IMR-90 (cell line): ENCODE results near the gene RBFOX1. TPM values are rescaled to one million over a fixed set of nuclear protein-coding genes. Genes with fewer than 3 reads are reported as not detected.

Experiments
- ATAC-seq: fragments of 200-7000 bp; cut with Tn5 transposase; 2 replicates; pipeline ENCODE4 v1.9.1; 2020; ENCODE audit warnings: low read depth, mild to moderate bottlenecking, moderate library complexity
- BruUV-seq: library from RNA; stranded (reverse); fragments of 400-500 nt; replicated peaks from 2 replicates; lab custom pipeline; 2021; lab: Mats Ljungman, UMichigan
- CTCF ChIA-PET: fragments of 300-600 bp; formaldehyde crosslinking; extraction: SDS; loops from one replicate; lab custom pipeline; 2021; ENCODE audit warnings: antibody characterized with exemption; lab: Yijun Ruan, JAX
- POLR2A ChIA-PET: fragments of 300-600 bp; sonication (Branson Sonifier 250); formaldehyde crosslinking; loops from one replicate; lab custom pipeline; 2022; ENCODE audit warnings: antibody characterized with exemption; ENCODE audit not compliant: unreplicated experiment; lab: Charles Lee
- DNase-seq: peaks from one replicate; pipeline ENCODE4 v3.0.0; 2013
- H2AFZ ChIP-seq: replicated peaks from 2 replicates; pipeline ENCODE3; 2013; ENCODE audit warnings: low read length, mild to moderate bottlenecking; ENCODE audit not compliant: poor library complexity
- H2AK5ac ChIP-seq: 2 replicates; pipeline ENCODE4 v1.6.1; 2013; ENCODE audit warnings: low read depth, low read length, inconsistent platforms
- H2AK9ac ChIP-seq: replicated peaks from 2 replicates; pipeline ENCODE3; 2013; ENCODE audit warnings: mild to moderate bottlenecking, low read depth, low read length, moderate library complexity; ENCODE audit not compliant: poor library complexity
- H2BK120ac ChIP-seq: 2 replicates; pipeline ENCODE4 v1.6.1; 2013; ENCODE audit warnings: low read depth, low read length, inconsistent platforms
- H2BK15ac ChIP-seq: 3 replicates; pipeline ENCODE4 v1.6.1; 2013; ENCODE audit warnings: low read depth, low read length, inconsistent platforms
- H2BK20ac ChIP-seq: 2 replicates; pipeline ENCODE4 v1.6.1; 2013; ENCODE audit warnings: low read depth, mild to moderate bottlenecking, inconsistent platforms, low read length, moderate library complexity
- H2BK5ac ChIP-seq: 2 replicates; pipeline ENCODE4 v1.6.1; 2013; ENCODE audit warnings: mild to moderate bottlenecking, low read depth, low read length, inconsistent platforms; ENCODE audit not compliant: poor library complexity, severe bottlenecking
- H3K14ac ChIP-seq: replicated peaks from 2 replicates; pipeline ENCODE4 v1.6.1; 2013; ENCODE audit warnings: low read depth, low read length, inconsistent platforms
- H3K18ac ChIP-seq: 2 replicates; pipeline ENCODE4 v1.6.1; 2013; ENCODE audit warnings: low read depth, low read length, control low read depth
- H3K23ac ChIP-seq: 2 replicates; pipeline ENCODE4 v1.6.1; 2013; ENCODE audit warnings: low read depth, low read length, inconsistent platforms
- H3K27ac ChIP-seq: 2 replicates; pipeline ENCODE4 v1.5.1; 2013; ENCODE audit warnings: mild to moderate bottlenecking, control low read depth, low read length; ENCODE audit not compliant: insufficient read depth
- H3K27me3 ChIP-seq: 2 replicates; pipeline ENCODE4 v1.6.1; 2013; ENCODE audit warnings: low read length; ENCODE audit not compliant: control insufficient read depth, insufficient read depth
- H3K36me3 ChIP-seq: 2 replicates; pipeline ENCODE4 v1.6.1; 2013; ENCODE audit warnings: low read length, mixed read lengths; ENCODE audit not compliant: control insufficient read depth, insufficient read depth
- H3K4ac ChIP-seq: 2 replicates; pipeline ENCODE4 v1.6.1; 2013; ENCODE audit warnings: low read depth, low read length, inconsistent platforms
- H3K4me1 ChIP-seq: 2 replicates; pipeline ENCODE4 v1.6.1; 2013; ENCODE audit warnings: low read length, mixed read lengths; ENCODE audit not compliant: control insufficient read depth, insufficient read depth
- H3K4me2 ChIP-seq: 2 replicates; pipeline ENCODE4 v1.6.1; 2013; ENCODE audit warnings: low read depth, mild to moderate bottlenecking, control low read depth, low read length, moderate library complexity
- H3K4me3 ChIP-seq: 2 replicates; pipeline ENCODE4 v1.5.1; 2013; ENCODE audit warnings: low read depth, mild to moderate bottlenecking, control low read depth, low read length, moderate library complexity; ENCODE audit not compliant: insufficient read depth
- H3K56ac ChIP-seq: 2 replicates; pipeline ENCODE4 v1.6.1; 2013; ENCODE audit warnings: low read length, inconsistent platforms; ENCODE audit not compliant: insufficient read depth; ENCODE audit errors: extremely low read depth
- H3K79me1 ChIP-seq, 2 experiments: 2 replicates each; pipeline ENCODE4 v1.6.1; 2013; ENCODE audit warnings: low read length in 2 of 2, inconsistent platforms in 1 of 2, low read depth in 1 of 2
- H3K9ac ChIP-seq: 2 replicates; pipeline ENCODE4 v1.6.1; 2013; ENCODE audit warnings: low read depth, low read length, control low read depth
- H3K9me1 ChIP-seq: 2 replicates; pipeline ENCODE4 v1.6.1; 2013; ENCODE audit warnings: low read length, inconsistent platforms; ENCODE audit not compliant: insufficient read depth
- H3K9me3 ChIP-seq: 2 replicates; pipeline ENCODE4 v1.6.1; 2013; ENCODE audit warnings: low read length; ENCODE audit not compliant: control insufficient read depth, insufficient read depth
- H4K20me1 ChIP-seq: 2 replicates; pipeline ENCODE4 v1.6.1; 2013; ENCODE audit warnings: low read length, inconsistent platforms; ENCODE audit not compliant: insufficient read depth
- H4K5ac ChIP-seq: 2 replicates; pipeline ENCODE4 v1.6.1; 2013; ENCODE audit warnings: mild to moderate bottlenecking, low read depth, low read length, control low read depth
- H4K8ac ChIP-seq, 2 experiments: 2 replicates each; pipeline ENCODE4 v1.6.1; 2013; ENCODE audit warnings: low read depth in 2 of 2, low read length in 2 of 2, control low read depth in 1 of 2, inconsistent platforms in 1 of 2
- H4K91ac ChIP-seq: 2 replicates; pipeline ENCODE4 v1.6.1; 2013; ENCODE audit warnings: low read depth, low read length, inconsistent platforms; ENCODE audit not compliant: insufficient read depth
- BHLHE40 ChIP-seq: fragments of 150-350 bp; IDR thresholded peaks from 2 replicates; pipeline ENCODE4 v1.6.1; 2016; ENCODE audit warnings: mild to moderate bottlenecking, low read depth, low read length
- CEBPB ChIP-seq: IDR thresholded peaks from 2 replicates; pipeline ENCODE4 v1.6.1; 2012; ENCODE audit warnings: low read depth, low read length, improper control_type of control experiment
- CHD1 ChIP-seq: IDR thresholded peaks from 2 replicates; pipeline ENCODE4 v1.6.1; 2012; ENCODE audit warnings: low read depth, low read length, improper control_type of control experiment
- FOS ChIP-seq: fragments of 150-350 bp; IDR thresholded peaks from 2 replicates; pipeline ENCODE4 v1.6.1; 2016; ENCODE audit warnings: low read depth, low read length
- MAFK ChIP-seq: IDR thresholded peaks from 2 replicates; pipeline ENCODE4 v1.6.1; 2012; ENCODE audit warnings: low read depth, low read length, improper control_type of control experiment
- MAZ ChIP-seq: IDR thresholded peaks from 2 replicates; pipeline ENCODE4 v1.6.1; 2012; ENCODE audit warnings: low read depth, mild to moderate bottlenecking, low read length, improper control_type of control experiment, moderate library complexity, borderline replicate concordance
- MXI1 ChIP-seq: IDR thresholded peaks from 2 replicates; pipeline ENCODE4 v1.6.1; 2012; ENCODE audit warnings: low read depth, mild to moderate bottlenecking, low read length, moderate library complexity, borderline replicate concordance
- NFE2L2 ChIP-seq: fragments of 150-350 bp; IDR thresholded peaks from 2 replicates; pipeline ENCODE4 v1.6.1; 2016; ENCODE audit warnings: low read depth, mild to moderate bottlenecking, low read length
- POLR2A ChIP-seq: IDR thresholded peaks from 2 replicates; pipeline ENCODE4 v1.6.1; 2012; ENCODE audit warnings: mild to moderate bottlenecking, low read depth, low read length
- RAD21 ChIP-seq: IDR thresholded peaks from 2 replicates; pipeline ENCODE4 v1.6.1; 2012; ENCODE audit warnings: low read length, improper control_type of control experiment
- RCOR1 ChIP-seq: IDR thresholded peaks from 2 replicates; pipeline ENCODE4 v1.6.1; 2012; ENCODE audit warnings: mild to moderate bottlenecking, low read length, improper control_type of control experiment; ENCODE audit not compliant: insufficient replicate concordance
- RFX5 ChIP-seq: IDR thresholded peaks from 2 replicates; pipeline ENCODE4 v1.8.0; 2012; ENCODE audit warnings: low read depth, mild to moderate bottlenecking, low read length, moderate library complexity
- SMC3 ChIP-seq: fragments of 150-350 bp; IDR thresholded peaks from 2 replicates; pipeline ENCODE4 v1.6.1; 2016; ENCODE audit warnings: low read depth, mild to moderate bottlenecking, antibody characterized with exemption, low read length, moderate library complexity
- WGBS, 2 experiments: methylation state at CpG; one replicate each; pipeline versions ENCODE4 v1.1.5 to v1.1.7; 2013; ENCODE audit warnings: missing lambda C conversion rate in 2 of 2; ENCODE audit not compliant: insufficient read length in 1 of 2; ENCODE audit errors: extremely low coverage in 2 of 2; 5-methylcytosine and 5-hydroxymethylcytosine counted together
- dilution Hi-C: fragments of 300-500 bp; cut with HindIII; formaldehyde crosslinking; loops from one replicate; pipeline ENCODE4 v1.14.3; 2018; ENCODE audit warnings: low sequenced_read_pairs; ENCODE audit not compliant: unreplicated experiment
- in situ Hi-C: fragments of 300-500 bp; cut with MboI; formaldehyde crosslinking; loops from 3 replicates; pipeline ENCODE4 v1.14.3; 2019; ENCODE audit warnings: low sequenced_read_pairs, inconsistent platforms, mixed read lengths
- intact Hi-C: fragments of 100-400 bp; cut with micrococcal nuclease; formaldehyde crosslinking; loops from 2 replicates; pipeline ENCODE4 v1.10.0; 2022
- polyA plus RNA-seq, 3 experiments: library from polyadenylated mRNA; depleted of rRNA; stranded (reverse); fragments of >200 nt; gene quantifications; 2 replicates each; pipeline ENCODE4 v1.2.3, GENCODE V29; 2012; ENCODE audit warnings: low replicate concordance in 1 of 3
- total RNA-seq: library from RNA; depleted of rRNA; stranded (reverse); fragments of >200 nt; gene quantifications from 2 replicates; pipeline ENCODE4 v1.2.3, GENCODE V29; 2012
- TF ChIP-seq, protein P1 (sequence below): conservative IDR thresholded peaks from 2 replicates; pipeline ENCODE4 v1.5.1; 2012; ENCODE audit warnings: mild to moderate bottlenecking, low read depth, low read length, improper control_type of control experiment
- TF ChIP-seq, protein P2 (sequence below): fragments of 150-350 bp; IDR thresholded peaks from 2 replicates; pipeline ENCODE4 v1.6.1; 2016; ENCODE audit warnings: low read depth, mild to moderate bottlenecking, low read length, moderate library complexity, borderline replicate concordance
- TF ChIP-seq, protein P3 (sequence below): fragments of 150-350 bp; IDR thresholded peaks from 2 replicates; pipeline ENCODE4 v1.6.1; 2017; ENCODE audit warnings: mild to moderate bottlenecking, antibody characterized with exemption, low read length, low read depth

Gene RBFOX1
- total and polyA plus RNA-seq, 2 of the 4 experiments (the other 2 are of a cell fraction): not detected

DNA sequence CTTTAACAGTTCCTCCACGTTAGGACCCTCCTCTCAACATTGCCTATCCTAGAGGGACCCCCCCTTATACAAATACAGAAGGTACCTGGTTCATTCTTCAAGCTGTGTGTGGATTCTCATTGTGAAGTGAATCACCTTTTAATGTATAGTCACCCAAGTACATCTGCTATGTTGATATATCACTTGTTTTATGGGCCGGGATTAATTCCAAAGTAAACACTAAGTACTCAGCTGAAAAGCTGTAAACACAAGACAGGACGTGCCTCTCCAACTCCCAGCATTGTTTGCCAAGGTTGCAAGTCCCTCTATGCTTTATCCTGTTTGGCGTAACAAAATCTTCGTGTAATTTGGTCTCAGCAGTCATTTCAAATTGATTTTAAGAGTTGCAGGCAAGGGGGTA lies 123.6 kb downstream of the RBFOX1 start:
- H4K20me1 ChIP-seq: no peaks in the 10 kb centered on the region
- H3K9me1 ChIP-seq: no peaks in the 10 kb centered on the region
- ATAC-seq (no peak), DNase-seq (no peak)
- intact Hi-C loops: no loop called here
- no peak overlapping the region for H4K5ac ChIP-seq
- H3K79me1 ChIP-seq: no peaks in the 10 kb centered on the region
- no peak overlapping the region for H2AK5ac ChIP-seq
- no peak overlapping the region for H2AK9ac ChIP-seq
- WGBS, 2 experiments: 0% methylated on average over 1 of the region's 5 CpGs; no CpG with 5 or more reads in 1 of the 2 experiments
- H3K4me1 ChIP-seq: no peaks in the 10 kb centered on the region
- H2AFZ ChIP-seq: no peak overlapping the region
- no peak overlapping the region for H3K23ac ChIP-seq
- H4K91ac ChIP-seq: no peak overlapping the region
- no peak overlapping the region for H3K56ac ChIP-seq
- H3K4me3 ChIP-seq: no peak overlapping the region
- H3K4ac ChIP-seq: no peak overlapping the region
- no peak overlapping the region for H3K14ac ChIP-seq
- H3K36me3 ChIP-seq: no peaks in the 10 kb centered on the region
- CTCF ChIA-PET: no interaction called here
- H3K9ac ChIP-seq: no peak overlapping the region
- H4K8ac ChIP-seq: no peak overlapping the region
- dilution Hi-C loops: no loop called here
- H2BK15ac ChIP-seq: no peak overlapping the region
- H2BK120ac ChIP-seq: no peak overlapping the region
- BruUV-seq: no TSS peak
- in situ Hi-C loops: no loop called here
- H2BK20ac ChIP-seq: no peak overlapping the region
- no peaks in the 10 kb centered on the region for H3K27me3 ChIP-seq
- H3K27ac ChIP-seq: no peak overlapping the region
- POLR2A ChIA-PET: no interaction called here
- H3K9me3 ChIP-seq: peaks cover 5% of the 10 kb centered on the region
- TF ChIP-seq RCOR1 (no peak), RAD21 (no peak), RFX5 (no peak), NFE2L2 (no peak), MAZ (no peak), BHLHE40 (no peak), FOS (no peak), SMC3 (no peak), MXI1 (no peak), CEBPB (no peak), MAFK (no peak), POLR2A (no peak), CHD1 (no peak)
- TF ChIP-seq, protein P1, sequence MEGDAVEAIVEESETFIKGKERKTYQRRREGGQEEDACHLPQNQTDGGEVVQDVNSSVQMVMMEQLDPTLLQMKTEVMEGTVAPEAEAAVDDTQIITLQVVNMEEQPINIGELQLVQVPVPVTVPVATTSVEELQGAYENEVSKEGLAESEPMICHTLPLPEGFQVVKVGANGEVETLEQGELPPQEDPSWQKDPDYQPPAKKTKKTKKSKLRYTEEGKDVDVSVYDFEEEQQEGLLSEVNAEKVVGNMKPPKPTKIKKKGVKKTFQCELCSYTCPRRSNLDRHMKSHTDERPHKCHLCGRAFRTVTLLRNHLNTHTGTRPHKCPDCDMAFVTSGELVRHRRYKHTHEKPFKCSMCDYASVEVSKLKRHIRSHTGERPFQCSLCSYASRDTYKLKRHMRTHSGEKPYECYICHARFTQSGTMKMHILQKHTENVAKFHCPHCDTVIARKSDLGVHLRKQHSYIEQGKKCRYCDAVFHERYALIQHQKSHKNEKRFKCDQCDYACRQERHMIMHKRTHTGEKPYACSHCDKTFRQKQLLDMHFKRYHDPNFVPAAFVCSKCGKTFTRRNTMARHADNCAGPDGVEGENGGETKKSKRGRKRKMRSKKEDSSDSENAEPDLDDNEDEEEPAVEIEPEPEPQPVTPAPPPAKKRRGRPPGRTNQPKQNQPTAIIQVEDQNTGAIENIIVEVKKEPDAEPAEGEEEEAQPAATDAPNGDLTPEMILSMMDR: no peak
- TF ChIP-seq, protein P2, sequence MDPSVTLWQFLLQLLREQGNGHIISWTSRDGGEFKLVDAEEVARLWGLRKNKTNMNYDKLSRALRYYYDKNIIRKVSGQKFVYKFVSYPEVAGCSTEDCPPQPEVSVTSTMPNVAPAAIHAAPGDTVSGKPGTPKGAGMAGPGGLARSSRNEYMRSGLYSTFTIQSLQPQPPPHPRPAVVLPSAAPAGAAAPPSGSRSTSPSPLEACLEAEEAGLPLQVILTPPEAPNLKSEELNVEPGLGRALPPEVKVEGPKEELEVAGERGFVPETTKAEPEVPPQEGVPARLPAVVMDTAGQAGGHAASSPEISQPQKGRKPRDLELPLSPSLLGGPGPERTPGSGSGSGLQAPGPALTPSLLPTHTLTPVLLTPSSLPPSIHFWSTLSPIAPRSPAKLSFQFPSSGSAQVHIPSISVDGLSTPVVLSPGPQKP: no peak
- TF ChIP-seq, protein P3, sequence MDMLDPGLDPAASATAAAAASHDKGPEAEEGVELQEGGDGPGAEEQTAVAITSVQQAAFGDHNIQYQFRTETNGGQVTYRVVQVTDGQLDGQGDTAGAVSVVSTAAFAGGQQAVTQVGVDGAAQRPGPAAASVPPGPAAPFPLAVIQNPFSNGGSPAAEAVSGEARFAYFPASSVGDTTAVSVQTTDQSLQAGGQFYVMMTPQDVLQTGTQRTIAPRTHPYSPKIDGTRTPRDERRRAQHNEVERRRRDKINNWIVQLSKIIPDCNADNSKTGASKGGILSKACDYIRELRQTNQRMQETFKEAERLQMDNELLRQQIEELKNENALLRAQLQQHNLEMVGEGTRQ: no peak
- H3K18ac ChIP-seq: no peak overlapping the region
- no peak overlapping the region for H2BK5ac ChIP-seq
- no peak overlapping the region for H3K4me2 ChIP-seq
